ENCODE data around the gene TRIM63. TPM values are rescaled to one million over a fixed set of nuclear protein-coding genes. Genes with fewer than 3 reads are reported as not detected.
A peak's percentile ranks its signal among the peaks of the same experiment; 100 is the strongest.

Gene TRIM63
- total and polyA plus RNA-seq, 2 of the 8 experiments (the other 6 are each of a cell fraction or from before 2014, with no cell fraction given): not detected

- TF ChIP-seq CHD7 (IDR thresholded peaks at IDR 0.05; ENCODE audit: insufficient replicate concordance, low read length) (no peak), RBBP5 (IDR thresholded peaks at IDR 0.05; ENCODE audit: borderline replicate concordance, low read depth, low read length) (peak; percentile 64; the same call in 1 of the 2 replicates), PHF8 (conservative IDR thresholded peaks at IDR 0.05; ENCODE audit: low read depth, low read length) (peak; percentile 72), EP300 (IDR thresholded peaks at IDR 0.05; ENCODE audit: borderline replicate concordance in 1 of 2, low read depth in 2 of 2, low read length in 2 of 2) (peak; percentile 1 to 4; a peak in 1 of 3 replicates), EGR1 (IDR thresholded peaks at IDR 0.05; ENCODE audit: borderline replicate concordance, low read depth, low read length) (no peak), ATF2 (IDR thresholded peaks at IDR 0.05; ENCODE audit: low read length) (no peak), CHD2 (IDR thresholded peaks at IDR 0.05; ENCODE audit: low read length) (no peak; the same call in 1 of the 2 replicates)
These were observed 44.3 kb upstream of the TRIM63 start, which contains the start of gene PDIK1L (continued) for GRCh38 chr1:26111530-26112406.

Measured in H1 (cell line).